Bronchial epithelial cell (primary cell): ENCODE measurements around the gene ZNF511. TPM values are rescaled to one million over a fixed set of nuclear protein-coding genes. Genes with fewer than 3 reads are reported as not detected.

Experiments used
- DNase-seq: peaks from one replicate; pipeline ENCODE4 v3.0.0-alpha.2; 2010; ENCODE audit warnings: low read depth
- FAIRE-seq: peaks from 2 replicates; lab custom pipeline; 2011; peaks lifted over from hg19 to GRCh38; lab: Jason Lieb, UNC
- H3K27me3 ChIP-seq: 2 replicates; pipeline ENCODE4 v1.5.1; 2011; ENCODE audit warnings: low read length; ENCODE audit not compliant: control insufficient read depth, insufficient read depth
- H3K36me3 ChIP-seq: 2 replicates; pipeline ENCODE4 v1.5.1; 2011; ENCODE audit warnings: low read length; ENCODE audit not compliant: control insufficient read depth, insufficient read depth
- H3K4me3 ChIP-seq: 2 replicates; pipeline ENCODE4 v1.5.1; 2011; ENCODE audit warnings: mild to moderate bottlenecking, low read depth, low read length, control low read depth
- total RNA-seq: library from RNA; depleted of rRNA; stranded (reverse); fragments of >200 nt; gene quantifications from 2 replicates; pipeline ENCODE4 v1.2.1, GENCODE V29; 2014
- TF ChIP-seq, protein P1 (sequence below): IDR thresholded peaks from 2 replicates; pipeline ENCODE4 v1.5.1; 2011; ENCODE audit warnings: mild to moderate bottlenecking, moderate library complexity, low read length, control low read depth, inconsistent platforms; ENCODE audit not compliant: insufficient read depth, severe bottlenecking

ZNF511 gene
- total RNA-seq, 1 donor from 2014 or later = 23.2 TPM

DNA sequence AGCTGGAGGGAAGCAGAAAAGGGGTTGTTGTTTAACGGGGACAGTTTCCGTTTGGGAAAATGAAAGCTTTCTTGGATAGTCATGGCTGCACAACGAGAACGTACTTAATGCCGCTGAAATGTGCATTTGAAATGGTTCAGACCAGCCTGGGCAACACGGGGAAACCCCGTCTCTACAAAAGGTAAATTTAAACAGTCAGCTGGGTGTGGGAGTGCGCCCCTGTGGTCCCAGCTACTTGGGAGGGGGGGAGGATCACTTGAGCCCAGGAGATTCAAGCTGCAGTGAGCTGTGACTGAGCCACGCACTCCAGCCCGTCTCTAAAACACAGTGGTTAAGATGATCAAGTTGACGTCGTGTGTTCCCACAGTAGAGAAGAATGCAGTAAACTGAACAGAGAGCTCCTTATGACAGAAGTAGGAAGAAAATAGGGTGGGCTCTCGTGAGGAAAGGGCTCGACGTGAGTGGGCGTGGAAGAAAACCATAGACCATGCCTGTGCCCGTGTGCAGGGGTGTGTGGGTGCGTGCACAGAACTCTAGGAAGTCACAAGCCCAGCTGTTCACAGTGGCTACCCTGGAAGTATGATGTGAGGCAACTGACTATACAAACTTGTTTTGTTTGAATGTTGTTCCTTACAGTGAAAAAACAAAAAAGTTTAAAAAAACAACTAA, 53.2 kb downstream of the ZNF511 start:
- H3K36me3 ChIP-seq = peaks cover 20% of the 10 kb centered on the region

More for the DNA sequence above, 53.2 kb downstream of the ZNF511 start:
- FAIRE-seq = no peak
- no peak for DNase-seq
- TF ChIP-seq, protein P1, sequence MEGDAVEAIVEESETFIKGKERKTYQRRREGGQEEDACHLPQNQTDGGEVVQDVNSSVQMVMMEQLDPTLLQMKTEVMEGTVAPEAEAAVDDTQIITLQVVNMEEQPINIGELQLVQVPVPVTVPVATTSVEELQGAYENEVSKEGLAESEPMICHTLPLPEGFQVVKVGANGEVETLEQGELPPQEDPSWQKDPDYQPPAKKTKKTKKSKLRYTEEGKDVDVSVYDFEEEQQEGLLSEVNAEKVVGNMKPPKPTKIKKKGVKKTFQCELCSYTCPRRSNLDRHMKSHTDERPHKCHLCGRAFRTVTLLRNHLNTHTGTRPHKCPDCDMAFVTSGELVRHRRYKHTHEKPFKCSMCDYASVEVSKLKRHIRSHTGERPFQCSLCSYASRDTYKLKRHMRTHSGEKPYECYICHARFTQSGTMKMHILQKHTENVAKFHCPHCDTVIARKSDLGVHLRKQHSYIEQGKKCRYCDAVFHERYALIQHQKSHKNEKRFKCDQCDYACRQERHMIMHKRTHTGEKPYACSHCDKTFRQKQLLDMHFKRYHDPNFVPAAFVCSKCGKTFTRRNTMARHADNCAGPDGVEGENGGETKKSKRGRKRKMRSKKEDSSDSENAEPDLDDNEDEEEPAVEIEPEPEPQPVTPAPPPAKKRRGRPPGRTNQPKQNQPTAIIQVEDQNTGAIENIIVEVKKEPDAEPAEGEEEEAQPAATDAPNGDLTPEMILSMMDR = no peak
- H3K27me3 ChIP-seq = no peaks in the 10 kb centered on the region
- no peak overlapping the region for H3K4me3 ChIP-seq

Other genes starting within 250 kb of the ZNF511 start
- gene ADGRA1, start 221.0 kb upstream of the ZNF511 start, total RNA-seq = not detected in 2 replicates
- gene KNDC1, start 148.7 kb upstream of the ZNF511 start, total RNA-seq = under 0.01 TPM in 2 replicates
- gene UTF1, start 78.7 kb upstream of the ZNF511 start, total RNA-seq = not detected in 2 replicates
- not detected in 2 replicates for gene VENTX, start 71.1 kb upstream of the ZNF511 start, total RNA-seq
- gene ADAM8, start 32.0 kb upstream of the ZNF511 start, total RNA-seq = 34.2 and 41.6 TPM in 2 replicates
- 42.4 and 43.3 TPM in 2 replicates for gene TUBGCP2, start within 50 bp of the ZNF511 start, total RNA-seq
- not detected in 2 replicates for gene CALY, start 28.0 kb downstream of the ZNF511 start, total RNA-seq
- gene PRAP1, start 38.5 kb downstream of the ZNF511 start, total RNA-seq = not detected in 2 replicates
- 16.8 and 23.2 TPM in 2 replicates for gene FUOM, start 49.1 kb downstream of the ZNF511 start, total RNA-seq
- gene ECHS1, start 64.4 kb downstream of the ZNF511 start, total RNA-seq = 44.8 and 49.0 TPM in 2 replicates
- 5.0 and 9.6 TPM in 2 replicates for gene PAOX, start 70.3 kb downstream of the ZNF511 start, total RNA-seq
- 20.5 and 32.6 TPM in 2 replicates for gene MTG1, start 85.2 kb downstream of the ZNF511 start, total RNA-seq
- gene SPRN, start 115.7 kb downstream of the ZNF511 start, total RNA-seq = not detected in 2 replicates
- gene SCART1, start 145.0 kb downstream of the ZNF511 start, total RNA-seq = 1.0 and 1.1 TPM in 2 replicates
- under 0.01 and 0.26 TPM in 2 replicates for gene CYP2E1, start 218.4 kb downstream of the ZNF511 start, total RNA-seq